Left renal pelvis (tissue), 4 donors: ENCODE data around the gene APC2. TPM values are rescaled to one million over a fixed set of nuclear protein-coding genes. Genes with fewer than 3 reads are reported as not detected.

ENCODE experiments used
- DNase-seq, 4 donors: peaks; one replicate each; pipeline ENCODE4 v3.0.0-alpha.2; 2013; ENCODE audit warnings: low read depth in 4 of 4, low spot score in 3 of 4
- polyA plus RNA-seq, 4 donors: library from polyadenylated mRNA; unstranded; fragments of 120-200 nt; gene quantifications; one replicate each; pipeline ENCODE4 v1.2.1, GENCODE V29; 2013; ENCODE audit not compliant: insufficient read length in 4 of 4

APC2 gene, protein sequence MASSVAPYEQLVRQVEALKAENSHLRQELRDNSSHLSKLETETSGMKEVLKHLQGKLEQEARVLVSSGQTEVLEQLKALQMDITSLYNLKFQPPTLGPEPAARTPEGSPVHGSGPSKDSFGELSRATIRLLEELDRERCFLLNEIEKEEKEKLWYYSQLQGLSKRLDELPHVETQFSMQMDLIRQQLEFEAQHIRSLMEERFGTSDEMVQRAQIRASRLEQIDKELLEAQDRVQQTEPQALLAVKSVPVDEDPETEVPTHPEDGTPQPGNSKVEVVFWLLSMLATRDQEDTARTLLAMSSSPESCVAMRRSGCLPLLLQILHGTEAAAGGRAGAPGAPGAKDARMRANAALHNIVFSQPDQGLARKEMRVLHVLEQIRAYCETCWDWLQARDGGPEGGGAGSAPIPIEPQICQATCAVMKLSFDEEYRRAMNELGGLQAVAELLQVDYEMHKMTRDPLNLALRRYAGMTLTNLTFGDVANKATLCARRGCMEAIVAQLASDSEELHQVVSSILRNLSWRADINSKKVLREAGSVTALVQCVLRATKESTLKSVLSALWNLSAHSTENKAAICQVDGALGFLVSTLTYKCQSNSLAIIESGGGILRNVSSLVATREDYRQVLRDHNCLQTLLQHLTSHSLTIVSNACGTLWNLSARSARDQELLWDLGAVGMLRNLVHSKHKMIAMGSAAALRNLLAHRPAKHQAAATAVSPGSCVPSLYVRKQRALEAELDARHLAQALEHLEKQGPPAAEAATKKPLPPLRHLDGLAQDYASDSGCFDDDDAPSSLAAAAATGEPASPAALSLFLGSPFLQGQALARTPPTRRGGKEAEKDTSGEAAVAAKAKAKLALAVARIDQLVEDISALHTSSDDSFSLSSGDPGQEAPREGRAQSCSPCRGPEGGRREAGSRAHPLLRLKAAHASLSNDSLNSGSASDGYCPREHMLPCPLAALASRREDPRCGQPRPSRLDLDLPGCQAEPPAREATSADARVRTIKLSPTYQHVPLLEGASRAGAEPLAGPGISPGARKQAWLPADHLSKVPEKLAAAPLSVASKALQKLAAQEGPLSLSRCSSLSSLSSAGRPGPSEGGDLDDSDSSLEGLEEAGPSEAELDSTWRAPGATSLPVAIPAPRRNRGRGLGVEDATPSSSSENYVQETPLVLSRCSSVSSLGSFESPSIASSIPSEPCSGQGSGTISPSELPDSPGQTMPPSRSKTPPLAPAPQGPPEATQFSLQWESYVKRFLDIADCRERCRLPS (N-terminal part only)
- 1 to 10 TPM; 1.0 to 1.5 (median 1.2) TPM for polyA plus RNA-seq

DNA sequence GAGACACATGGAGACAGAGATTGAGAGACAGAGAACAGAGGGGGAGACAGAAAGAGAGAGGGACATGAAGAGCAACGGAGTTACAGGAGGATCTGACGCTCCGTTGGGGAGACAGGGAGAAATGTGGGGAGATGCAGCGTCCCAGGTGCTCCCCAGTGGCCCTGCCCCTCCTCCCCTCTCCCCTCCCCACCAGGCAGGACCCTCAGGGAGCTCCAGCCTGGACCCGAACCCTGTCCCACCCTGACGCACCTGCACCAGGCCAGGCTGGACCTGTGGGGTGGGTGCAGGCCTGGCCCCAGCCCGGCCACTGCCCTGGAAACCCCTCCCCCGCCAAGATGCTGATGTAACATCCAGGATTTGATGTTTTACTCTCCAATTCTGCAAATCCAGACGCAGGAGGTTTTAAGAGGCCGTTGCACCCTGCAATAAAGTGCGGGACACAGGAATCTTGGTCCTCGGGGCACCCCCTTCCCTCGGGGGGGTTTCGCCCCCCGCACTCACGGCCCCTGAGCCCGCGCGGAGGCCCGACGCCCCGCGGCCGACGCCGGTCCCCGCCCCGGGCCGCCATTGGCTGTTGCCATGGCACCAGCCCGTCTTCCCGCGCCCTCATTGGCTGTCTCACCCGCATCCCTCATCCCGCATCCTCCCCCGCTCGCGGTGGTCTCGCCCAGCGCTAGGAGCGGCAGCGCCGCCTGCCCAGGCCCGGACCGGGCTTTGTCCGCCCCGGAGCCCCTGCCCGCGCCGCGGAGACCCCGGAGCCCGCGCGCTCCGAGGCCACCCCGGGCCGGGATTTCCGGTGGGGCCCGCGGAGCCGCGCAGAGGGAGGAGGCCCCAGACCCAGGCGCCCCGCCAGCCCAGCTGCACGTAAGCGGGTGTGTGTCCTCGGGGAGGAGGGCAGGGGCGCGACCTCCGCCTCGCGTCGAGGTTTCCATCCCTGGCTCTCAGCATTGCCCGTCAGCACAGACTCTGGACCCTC lies at the start of gene APC2:
TSS of gene APC2 (plus strand) at position 655 of the 976 bp plus-strand sequence. CDS start 2,881 bp downstream, outside the sequence.
- no peak for DNase-seq

DNA sequence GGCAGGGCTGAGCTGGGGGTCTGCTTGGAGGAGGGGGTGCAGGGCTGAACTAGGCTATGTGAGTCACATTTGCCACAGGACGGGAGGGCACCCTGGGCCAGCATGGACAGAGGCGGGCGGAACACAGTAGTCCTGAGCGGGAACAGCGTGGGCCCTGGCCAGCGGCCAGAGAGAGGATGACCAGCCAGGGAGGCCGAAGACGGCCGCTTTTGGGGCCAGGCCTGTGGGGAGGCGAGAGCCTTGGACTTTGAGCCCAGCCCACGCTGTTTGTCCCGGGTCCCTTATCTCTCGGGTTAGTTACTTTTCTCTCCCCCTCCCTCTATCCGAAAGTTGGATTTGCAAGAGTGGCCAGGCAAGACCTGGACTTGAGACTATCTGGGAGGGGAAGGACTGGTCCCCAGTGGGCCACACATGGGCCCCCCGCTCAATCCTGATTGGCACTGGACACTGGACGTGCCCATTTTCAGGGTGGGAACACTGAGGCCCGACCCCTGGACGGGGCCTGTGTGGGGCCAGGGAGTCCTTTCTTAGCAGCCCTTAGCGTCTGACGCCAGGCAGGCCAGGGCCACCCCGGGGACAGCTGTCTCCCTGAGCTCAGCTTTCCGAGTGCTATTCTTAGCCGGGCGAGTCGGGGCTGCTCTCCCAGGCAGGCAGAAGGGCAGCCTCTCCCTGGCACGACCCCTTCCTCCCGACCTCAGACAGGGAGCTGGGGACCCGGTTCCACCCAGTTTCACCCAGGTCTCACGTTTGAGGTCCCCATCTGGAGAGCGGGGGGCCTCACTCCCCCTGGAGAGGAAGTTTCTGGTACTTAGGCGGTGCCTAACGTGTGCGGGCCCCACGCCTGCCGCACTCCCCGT lies 49.4 kb upstream of the APC2 start:
- DNase-seq, result no peak

DNA sequence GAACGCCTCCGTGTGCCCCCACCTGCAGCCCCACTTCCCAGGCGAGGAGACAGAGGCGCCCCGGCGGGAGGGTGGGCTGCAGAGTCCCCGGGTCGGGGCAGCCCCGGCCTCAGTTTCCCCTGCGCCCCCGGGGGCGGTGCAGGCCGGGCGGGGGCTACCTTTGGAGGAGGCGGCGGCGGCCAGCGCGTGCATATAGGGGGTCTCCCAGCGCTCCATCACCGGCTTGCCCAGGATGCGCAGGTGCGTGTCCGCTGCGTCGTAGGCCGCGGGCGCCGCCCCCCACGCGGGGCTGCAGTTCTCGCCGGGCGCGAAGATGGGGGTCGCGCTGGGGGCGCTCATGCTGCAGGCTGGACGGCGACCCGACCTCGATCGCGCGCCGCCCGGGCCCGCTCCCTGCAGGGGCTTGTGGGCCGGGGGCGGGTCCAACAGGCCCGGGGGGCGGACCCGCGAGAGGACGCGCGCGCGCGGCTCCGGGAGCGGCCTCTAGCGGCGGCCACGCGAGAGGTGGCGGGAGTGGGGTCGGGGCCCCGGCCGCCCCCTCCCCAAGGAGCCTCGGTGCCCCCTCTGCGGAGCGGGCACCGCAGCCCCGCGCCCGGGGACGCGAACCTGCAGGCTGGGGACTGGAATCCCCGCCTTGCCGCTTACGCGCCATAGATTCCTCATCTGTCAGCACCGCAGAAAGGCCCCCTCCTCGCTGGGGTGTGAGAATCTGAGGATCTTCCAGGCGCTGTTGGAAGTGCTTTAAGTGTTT lies 48.6 kb upstream of the APC2 start, which contains the start of gene GAMT:
TSS of gene GAMT (minus strand) at position 405 of the 751 bp plus-strand sequence. CDS start at position 339, 66 bp downstream.
- DNase-seq, result no peak

DNA sequence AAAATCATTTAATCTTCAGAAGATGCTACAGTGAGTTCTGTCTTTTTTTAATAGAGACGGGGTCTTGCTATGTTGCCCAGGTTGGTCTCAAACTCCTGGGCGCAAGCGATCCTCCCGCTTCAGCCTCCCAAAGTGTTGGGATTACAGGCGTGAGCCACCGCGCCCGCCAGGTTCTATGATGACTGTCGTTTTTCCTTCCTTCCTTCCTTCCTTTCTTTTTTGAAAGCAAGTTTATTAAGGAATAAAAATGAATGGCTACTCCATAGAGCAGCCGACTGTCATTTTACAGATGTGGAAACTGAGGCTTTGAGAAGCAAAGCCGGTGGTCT lies 48.1 kb upstream of the APC2 start:
- DNase-seq, result no peak

DNA sequence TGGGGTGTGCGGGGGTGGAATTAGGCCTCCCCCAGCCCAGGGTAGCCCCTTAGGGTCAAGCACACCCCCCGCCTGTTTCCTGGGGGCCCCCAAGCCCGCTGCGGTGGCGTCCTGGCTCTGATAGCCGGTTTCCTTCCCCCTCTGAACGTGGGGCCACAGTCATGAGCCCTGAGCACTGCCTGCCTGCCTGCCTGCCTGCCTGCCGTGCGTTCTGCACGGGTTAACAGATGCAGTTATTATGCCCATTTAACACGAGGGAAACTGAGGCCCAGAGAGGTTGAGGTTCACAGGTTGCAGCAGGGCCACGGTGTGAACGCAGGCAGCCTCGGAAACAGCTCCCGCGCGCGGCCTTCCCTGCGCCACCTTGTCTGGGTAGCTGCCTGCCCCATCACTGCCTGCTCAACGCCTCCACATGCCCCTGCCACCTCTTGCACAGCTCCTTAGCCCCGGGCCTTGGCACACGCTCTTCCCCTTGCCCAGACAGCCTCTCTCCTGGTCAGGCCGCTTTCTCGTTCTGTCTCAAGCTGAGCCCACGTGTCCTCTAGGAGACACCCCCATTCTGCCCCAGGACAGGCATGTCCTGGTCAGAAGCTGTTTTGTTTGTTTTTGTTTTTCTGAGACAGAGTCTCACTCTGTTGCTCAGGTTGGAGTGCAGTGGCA lies 47.4 kb upstream of the APC2 start:
- DNase-seq, result no peak

DNA sequence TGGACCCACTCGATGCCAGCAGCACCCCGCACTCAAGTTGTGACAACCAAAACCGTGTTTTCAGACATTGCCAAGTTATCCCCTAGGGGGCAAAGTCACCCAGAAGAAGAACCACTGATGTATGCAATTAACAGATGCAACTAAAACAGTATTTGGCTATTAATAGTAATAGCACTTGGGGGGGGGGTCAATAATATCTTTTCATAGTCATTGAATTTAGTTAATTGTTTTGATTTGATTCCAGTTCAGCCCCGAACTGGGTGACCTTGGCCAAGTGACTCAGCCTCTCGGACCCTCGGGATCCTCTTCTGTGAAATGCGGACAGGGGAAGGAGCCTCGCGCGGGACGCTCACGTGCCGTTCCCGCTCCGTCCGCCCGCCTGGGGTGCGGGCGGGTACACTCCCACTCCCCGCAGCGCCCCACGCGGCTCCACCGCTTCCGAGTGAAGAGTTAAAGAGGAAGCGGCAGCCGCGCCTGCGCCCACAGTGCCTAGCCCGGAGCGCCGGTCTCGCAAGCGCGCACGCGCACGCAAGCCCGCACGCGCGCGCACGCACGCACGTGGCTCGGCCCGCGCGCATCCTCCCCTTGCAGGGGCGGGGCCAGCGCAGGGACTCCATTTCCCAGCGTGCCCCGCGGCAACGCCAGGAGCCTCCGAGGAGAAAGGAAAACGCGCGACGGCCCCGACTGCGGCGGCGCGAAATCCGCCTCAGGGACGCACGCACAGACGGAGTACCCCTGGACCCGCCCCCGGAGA lies 43.0 kb upstream of the APC2 start:
- DNase-seq, result peak; percentile 92 to 98 (median 96)

DNA sequence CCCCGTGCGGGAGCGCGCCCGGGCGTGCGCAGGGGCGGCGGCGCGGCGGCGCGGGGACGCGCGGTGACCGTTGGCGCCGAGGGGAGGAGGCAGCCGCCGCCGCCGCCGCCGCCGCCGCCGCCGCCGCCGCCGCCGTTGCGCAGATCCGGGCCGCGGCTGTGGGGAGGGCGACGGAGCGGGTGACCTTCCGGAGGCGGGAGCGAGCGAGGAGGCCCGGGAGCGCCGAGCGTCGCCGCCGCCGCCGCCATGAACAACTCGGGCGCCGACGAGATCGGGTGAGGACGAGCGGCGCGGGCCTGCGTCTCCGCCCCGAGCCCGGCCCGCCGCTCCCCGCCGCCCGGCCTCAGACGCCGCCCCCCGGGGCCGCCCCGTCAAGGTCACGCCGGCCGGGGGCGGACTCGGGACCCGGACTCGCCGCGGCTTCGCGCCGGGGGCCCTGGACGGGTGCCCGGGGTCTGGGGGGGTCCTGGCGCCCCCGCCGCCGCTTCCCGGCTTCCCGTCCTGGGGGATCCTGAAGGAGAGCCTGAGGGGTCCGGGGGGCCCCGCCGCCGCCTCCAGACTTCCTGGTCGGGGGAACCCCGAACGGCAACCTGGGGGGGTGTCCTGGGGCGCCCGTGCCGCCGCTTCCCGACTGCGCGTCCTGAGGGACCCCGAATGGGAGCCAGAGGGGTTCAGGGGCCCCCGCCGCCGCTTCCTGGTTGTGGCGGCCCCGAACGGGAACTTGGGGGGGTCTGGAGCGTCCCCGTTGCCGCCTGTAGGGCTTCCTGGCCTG lies 42.2 kb upstream of the APC2 start, which contains the start of gene DAZAP1:
TSS of gene DAZAP1 (plus strand) at position 59 of the 772 bp plus-strand sequence. CDS start at position 247, 188 bp downstream.
- no peak for DNase-seq

DNA sequence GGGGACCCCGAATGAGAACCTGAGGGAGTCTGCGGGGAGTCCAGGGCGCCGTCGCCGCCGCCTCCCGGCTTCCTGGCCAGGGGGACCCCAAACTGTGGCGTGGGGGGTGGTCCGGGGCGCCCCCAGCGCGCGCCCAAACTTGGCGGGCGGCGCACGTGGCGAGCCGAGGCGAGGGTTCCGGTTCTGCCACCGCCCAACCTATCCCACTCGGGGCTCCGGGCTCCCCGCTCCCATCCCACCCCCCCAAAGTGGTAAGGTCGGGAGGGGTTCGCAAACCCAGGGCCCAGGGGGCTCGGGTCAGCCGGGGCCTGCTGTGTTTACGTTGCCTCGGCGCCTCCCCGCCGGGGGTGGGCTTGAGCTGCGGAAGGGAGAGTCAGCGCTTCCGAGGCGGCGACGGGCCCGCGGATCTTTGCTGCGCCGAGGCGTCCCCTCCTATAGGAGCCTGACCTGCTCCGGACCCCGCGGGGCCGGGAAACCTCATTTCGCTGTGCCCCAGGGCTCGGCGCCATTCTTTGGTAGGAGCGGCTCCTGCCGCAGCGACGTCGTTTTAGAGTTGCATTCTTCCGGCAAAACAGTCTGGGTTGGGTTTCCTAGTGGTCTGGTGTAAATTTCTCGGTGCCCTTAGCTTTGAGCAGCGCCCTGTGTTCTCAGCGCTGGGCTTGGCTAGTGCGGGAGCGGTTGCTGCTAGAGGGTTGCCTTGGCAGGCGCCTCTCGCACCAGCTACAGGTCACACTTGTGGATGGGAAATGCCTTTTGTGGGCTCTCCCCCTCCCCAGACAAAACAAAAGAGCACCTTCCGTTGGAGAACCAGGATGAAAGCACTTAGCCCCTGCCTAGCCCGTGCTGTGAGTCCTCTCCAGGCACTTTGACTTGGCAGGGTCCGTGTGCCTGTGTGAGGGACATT lies 41.4 kb upstream of the APC2 start:
- DNase-seq, result no peak

DNA sequence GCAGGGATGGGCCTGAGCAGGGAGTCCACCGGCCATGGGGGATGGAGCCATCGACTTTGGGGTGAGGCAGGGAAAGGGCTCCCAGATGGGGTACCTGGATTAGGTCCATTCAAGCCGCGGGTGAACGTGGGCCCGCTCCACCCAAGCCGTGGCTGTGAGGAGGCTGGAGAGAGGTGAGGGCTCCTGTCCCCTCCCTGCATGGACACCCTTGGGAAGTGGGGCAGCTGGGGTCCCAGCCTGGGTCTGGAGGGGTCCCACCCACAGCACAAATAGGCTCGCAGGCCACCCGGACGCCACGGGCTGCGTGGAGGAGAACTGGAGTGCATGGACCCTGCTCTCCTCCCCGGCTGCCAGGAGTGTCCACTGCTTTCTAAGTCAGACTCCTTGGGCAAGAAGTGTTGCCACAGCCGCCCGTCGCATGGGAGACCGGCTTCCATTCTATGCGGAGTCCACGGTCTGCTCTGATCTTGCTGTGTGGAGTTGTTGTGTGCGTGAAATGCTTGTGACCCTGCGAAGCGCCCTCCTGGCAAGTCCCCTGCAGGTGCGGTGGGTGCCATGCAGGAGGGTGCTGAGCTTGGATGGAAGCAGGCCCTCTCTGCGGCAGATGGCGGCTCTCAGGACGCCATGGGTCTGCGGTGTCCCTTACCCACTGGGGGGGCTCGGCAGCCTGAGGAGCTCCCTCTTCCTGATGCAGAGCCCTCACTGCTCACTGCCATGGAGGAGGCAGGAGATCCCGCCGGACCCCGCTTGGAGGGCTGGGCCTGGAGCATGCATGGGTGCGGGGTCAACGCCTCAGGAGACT lies 40.5 kb upstream of the APC2 start:
- no peak for DNase-seq

DNA sequence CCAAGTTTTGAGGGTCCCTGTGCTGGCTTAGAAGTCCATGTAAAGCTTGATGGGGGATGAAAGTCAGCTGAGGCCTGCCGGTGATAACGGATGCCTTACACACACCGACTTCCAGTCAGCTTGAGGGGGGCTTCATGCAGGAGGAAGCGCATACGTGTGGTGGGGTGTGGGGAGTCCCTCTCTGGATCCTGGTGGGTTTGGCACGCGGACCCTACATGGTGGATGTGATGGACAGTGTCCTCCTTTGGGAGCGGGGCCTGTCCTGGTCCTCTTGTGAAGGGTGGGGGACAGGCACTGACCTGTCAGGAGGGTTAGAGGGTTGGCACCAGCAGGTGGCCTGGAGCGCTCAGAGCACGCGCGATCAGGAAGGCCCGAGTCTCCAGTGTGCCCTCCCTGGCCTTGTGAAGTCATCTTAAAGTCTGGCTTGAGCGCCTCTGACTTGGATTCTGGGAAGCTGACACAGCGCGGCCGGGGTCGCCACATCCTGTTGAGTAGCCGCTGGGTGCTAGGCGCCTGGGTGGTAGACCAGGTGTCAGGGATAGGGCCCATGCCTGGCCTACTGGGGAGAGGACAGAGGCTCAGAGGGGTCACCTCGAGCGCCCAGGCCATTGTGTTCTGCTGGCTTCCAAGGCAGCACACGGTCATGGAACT lies 39.7 kb upstream of the APC2 start:
- no peak for DNase-seq

DNA sequence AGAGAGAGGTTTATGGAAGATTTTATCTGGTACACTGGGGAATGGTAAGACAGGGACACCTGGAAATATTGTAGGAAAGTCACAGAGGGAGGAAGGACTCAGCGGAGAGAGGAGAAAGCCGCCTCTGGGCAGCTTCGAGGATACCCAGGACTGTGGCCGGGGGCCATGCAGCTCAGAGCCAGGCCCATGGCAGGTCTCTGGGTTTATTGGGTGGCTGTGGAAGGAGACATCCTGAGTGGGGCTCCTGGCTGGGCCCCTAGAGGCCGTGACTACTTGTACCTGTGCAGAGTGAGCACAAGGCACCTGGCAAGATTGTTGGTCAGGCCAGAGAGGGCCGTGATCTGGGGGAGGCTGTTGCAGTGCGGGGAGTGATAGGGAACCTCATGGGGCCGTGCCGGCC lies 39.1 kb upstream of the APC2 start:
- no peak for DNase-seq

DNA sequence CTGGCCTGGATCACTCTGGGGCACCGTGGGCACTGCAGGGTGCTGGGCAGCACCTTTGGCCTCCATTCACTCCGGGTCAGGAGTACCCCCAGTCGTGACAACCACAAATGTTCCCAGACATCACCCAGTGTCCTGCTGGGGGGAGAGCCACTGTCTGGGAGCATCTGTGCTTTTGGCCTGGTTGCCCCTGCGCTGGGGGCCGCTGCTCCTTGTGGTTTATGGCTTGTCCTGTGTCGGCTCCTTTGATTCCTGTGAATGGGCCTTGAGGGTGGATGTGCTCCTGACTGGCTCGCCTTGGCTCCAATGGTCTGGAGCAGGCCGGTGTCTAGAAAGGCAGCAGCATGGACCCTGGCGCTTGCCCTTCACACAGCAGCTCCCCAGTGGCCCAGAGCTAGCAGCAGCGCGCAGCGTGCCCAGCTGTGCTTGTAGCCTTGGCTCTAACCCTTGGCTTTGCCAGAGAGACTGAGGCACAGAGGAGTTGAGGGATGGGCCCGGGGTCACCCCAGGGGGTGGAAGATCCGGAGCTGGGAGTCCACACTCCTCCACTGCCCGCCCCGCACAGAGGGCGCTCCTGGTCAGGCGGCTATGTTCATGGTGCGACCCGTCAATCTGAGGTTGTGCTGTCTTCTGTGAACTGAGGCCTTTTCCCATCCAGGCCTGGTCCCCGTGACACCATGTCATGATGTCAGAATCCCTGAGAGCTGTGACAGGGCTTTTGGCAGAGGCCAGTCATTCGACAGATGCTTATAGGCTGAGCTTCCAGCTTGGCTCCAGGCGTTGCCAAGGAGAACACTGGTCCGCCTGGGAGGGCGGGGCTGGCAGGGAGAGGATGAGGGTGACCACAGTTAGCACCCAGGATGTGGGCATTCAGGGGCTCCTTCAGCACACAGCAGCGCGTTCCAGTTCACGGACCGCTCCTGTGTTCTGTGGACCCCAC lies 38.4 kb upstream of the APC2 start:
- no peak for DNase-seq
